SK-N-SH (cell line): ENCODE data around the gene KRTAP5-4. TPM values are rescaled to one million over a fixed set of nuclear protein-coding genes. Genes with fewer than 3 reads are reported as not detected.

ENCODE experiments used
- CTCF ChIA-PET: fragments of 300-600, 350-600 bp; formaldehyde crosslinking; extraction: SDS; loops from one replicate; lab custom pipeline; 2021; lab: Yijun Ruan, JAX
- POLR2A ChIA-PET: fragments of 350-600 bp; sonication (Branson Sonifier 250); formaldehyde crosslinking; extraction: SDS; loops from one replicate; lab custom pipeline; 2020; ENCODE audit warnings: antibody characterized with exemption, inconsistent platforms; lab: Yijun Ruan, JAX
- DNase-seq: peaks from one replicate; pipeline ENCODE4 v3.0.0; 2012
- H2AFZ ChIP-seq: fragments of 200-600 bp; sonication (generic); 2 replicates; pipeline ENCODE4 v1.8.1; 2016; ENCODE audit warnings: antibody characterized with exemption, mild to moderate bottlenecking, low read depth
- H3F3A ChIP-seq: fragments of 200-600 bp; sonication (generic); replicated peaks from 2 replicates; pipeline ENCODE3; 2016; ENCODE audit warnings: antibody characterized with exemption, mild to moderate bottlenecking; ENCODE audit not compliant: insufficient read depth
- H3K27ac ChIP-seq, 2 experiments: fragments of 200-500 bp in 1 of 2; fragments of 200-600 bp in 1 of 2; sonication (Bioruptor generic) in 1 of 2; sonication (generic), shearing (Covaris generic) in 1 of 2; 2 replicates each; pipeline versions ENCODE4 v1.5.1 to v1.6.1; 2014 to 2016; ENCODE audit warnings: low read depth in 2 of 2, inconsistent platforms in 1 of 2, low read length in 1 of 2, mild to moderate bottlenecking in 1 of 2, mixed read lengths in 1 of 2
- H3K27me3 ChIP-seq: fragments of 200-600 bp; sonication (generic), shearing (Covaris generic); 2 replicates; pipeline ENCODE4 v1.6.1; 2016; ENCODE audit warnings: mixed run types; ENCODE audit not compliant: insufficient read depth
- H3K36me3 ChIP-seq, 2 experiments: fragments of 200-500 bp in 1 of 2; fragments of 200-600 bp in 1 of 2; sonication (Bioruptor generic) in 1 of 2; sonication (generic) in 1 of 2; replicated peaks in 1 of 2; 2 replicates each; pipeline versions ENCODE3 to v1.5.1; 2014 to 2016; ENCODE audit warnings: low read length in 1 of 2, mild to moderate bottlenecking in 1 of 2; ENCODE audit not compliant: insufficient read depth in 2 of 2, control insufficient read depth in 1 of 2
- H3K4me1 ChIP-seq, 2 experiments: fragments of 200-500 bp in 1 of 2; fragments of 200-600 bp in 1 of 2; sonication (Bioruptor generic) in 1 of 2; sonication (generic), shearing (Covaris generic) in 1 of 2; 2 replicates each; pipeline versions ENCODE4 v1.5.1 to v1.6.1; 2014 to 2016; ENCODE audit warnings: low read depth in 1 of 2, low read length in 1 of 2, mixed run types in 1 of 2; ENCODE audit not compliant: insufficient read depth in 2 of 2, control insufficient read depth in 1 of 2
- H3K4me2 ChIP-seq: fragments of 200-600 bp; sonication (generic), shearing (Covaris generic); 2 replicates; pipeline ENCODE4 v1.6.1; 2017; ENCODE audit warnings: mixed run types
- H3K4me3 ChIP-seq, 2 experiments: fragments of 200-500 bp in 1 of 2; fragments of 200-600 bp in 1 of 2; sonication (Bioruptor generic) in 1 of 2; sonication (generic), shearing (Covaris generic) in 1 of 2; 2 replicates each; pipeline versions ENCODE4 v1.5.1 to v1.8.1; 2014 to 2016; ENCODE audit warnings: low read depth in 2 of 2, inconsistent platforms in 1 of 2, low read length in 1 of 2, mild to moderate bottlenecking in 1 of 2, mixed read lengths in 1 of 2, moderate library complexity in 1 of 2
- H3K79me2 ChIP-seq: fragments of 200-600 bp; sonication (generic); 2 replicates; pipeline ENCODE4 v1.8.1; 2017; ENCODE audit warnings: mild to moderate bottlenecking; ENCODE audit not compliant: insufficient read depth
- H3K9ac ChIP-seq: fragments of 200-600 bp; sonication (generic); 2 replicates; pipeline ENCODE4 v1.6.1; 2017; ENCODE audit warnings: mixed run types
- H3K9me2 ChIP-seq: fragments of 200-600 bp; sonication (generic); 2 replicates; pipeline ENCODE4 v1.6.1; 2017; ENCODE audit warnings: mixed run types
- H3K9me3 ChIP-seq: fragments of 200-600 bp; sonication (generic); 2 replicates; pipeline ENCODE4 v1.6.1; 2017; ENCODE audit warnings: mixed run types, mild to moderate bottlenecking, moderate library complexity
- H4K20me1 ChIP-seq: fragments of 200-600 bp; sonication (generic); 2 replicates; pipeline ENCODE4 v1.6.1; 2017; ENCODE audit warnings: mild to moderate bottlenecking, mixed run types; ENCODE audit not compliant: insufficient read depth
- CTCF ChIP-seq: fragments of 200-600 bp; sonication (generic); IDR thresholded peaks from 2 replicates; pipeline ENCODE4 v1.6.1; 2017; ENCODE audit warnings: antibody characterized with exemption, mild to moderate bottlenecking, moderate library complexity
- ELF1 ChIP-seq: IDR thresholded peaks from 2 replicates; pipeline ENCODE4 v1.4.0; 2012
- FOSL2 ChIP-seq: IDR thresholded peaks from 2 replicates; pipeline ENCODE4 v1.4.0; 2012; ENCODE audit warnings: low read depth, mild to moderate bottlenecking, moderate library complexity, borderline replicate concordance
- FOXJ3 ChIP-seq: sonication (generic); formaldehyde crosslinking; IDR thresholded peaks from 2 replicates; pipeline ENCODE4 v1.5.1; 2020; ENCODE audit warnings: mild to moderate bottlenecking, missing genetic modification reagents
- GATA2 ChIP-seq: sonication (generic); formaldehyde crosslinking; IDR thresholded peaks from 2 replicates; pipeline ENCODE4 v1.5.0; 2020; ENCODE audit warnings: mild to moderate bottlenecking, missing genetic modification reagents
- JUND ChIP-seq: IDR thresholded peaks from 2 replicates; pipeline ENCODE4 v1.4.0; 2012
- MAX ChIP-seq: IDR thresholded peaks from 2 replicates; pipeline ENCODE4 v1.4.0; 2012; ENCODE audit warnings: low read depth
- MEF2A ChIP-seq: IDR thresholded peaks from 2 replicates; pipeline ENCODE4 v1.4.0; 2012; ENCODE audit warnings: low read depth, borderline replicate concordance
- MXI1 ChIP-seq: IDR thresholded peaks from 2 replicates; pipeline ENCODE4 v1.6.1; 2012; ENCODE audit warnings: mild to moderate bottlenecking, low read depth, low read length, improper control_type of control experiment
- NFIC ChIP-seq: IDR thresholded peaks from 2 replicates; pipeline ENCODE4 v1.4.0; 2012; ENCODE audit warnings: borderline replicate concordance
- PBX3 ChIP-seq: IDR thresholded peaks from 2 replicates; pipeline ENCODE4; 2012
- RAD21 ChIP-seq: IDR thresholded peaks from 2 replicates; pipeline ENCODE4 v1.6.1; 2012; ENCODE audit warnings: mild to moderate bottlenecking, low read length
- RCOR1 ChIP-seq: fragments of 150-350 bp; IDR thresholded peaks from 2 replicates; pipeline ENCODE4 v1.6.1; 2017; ENCODE audit warnings: antibody characterized with exemption, low read length
- REST ChIP-seq: IDR thresholded peaks from 2 replicates; pipeline ENCODE4 v1.6.1; 2012; ENCODE audit warnings: mild to moderate bottlenecking, low read depth, low read length, moderate library complexity
- SIN3A ChIP-seq: IDR thresholded peaks from 2 replicates; pipeline ENCODE4 v1.6.1; 2012; ENCODE audit warnings: low read depth, mild to moderate bottlenecking, low read length, moderate library complexity, borderline replicate concordance
- SMC3 ChIP-seq: IDR thresholded peaks from 2 replicates; pipeline ENCODE4 v1.6.1; 2012; ENCODE audit warnings: low read depth, low read length, improper control_type of control experiment
- TAF1 ChIP-seq: IDR thresholded peaks from 2 replicates; pipeline ENCODE4 v1.6.1; 2012; ENCODE audit warnings: low read depth, mild to moderate bottlenecking, low read length, moderate library complexity, borderline replicate concordance
- TCF12 ChIP-seq: IDR thresholded peaks from 2 replicates; pipeline ENCODE4 v1.4.0; 2012
- YY1 ChIP-seq: IDR thresholded peaks from 2 replicates; pipeline ENCODE4 v1.4.0; 2012; ENCODE audit warnings: low read depth, mild to moderate bottlenecking
- ZBTB33 ChIP-seq: IDR thresholded peaks from 2 replicates; pipeline ENCODE4 v1.4.0; 2012; ENCODE audit warnings: low read depth, borderline replicate concordance
- WGBS: methylation state at CpG from one replicate; pipeline ENCODE4 v1.1.6; 2017; ENCODE audit warnings: low lambda C conversion rate; 5-methylcytosine and 5-hydroxymethylcytosine counted together
- polyA plus RNA-seq, 3 experiments: library from polyadenylated mRNA; depleted of rRNA; stranded (reverse); fragments of >200 nt; gene quantifications; 2 replicates each; pipeline ENCODE4 v1.2.3, GENCODE V29; 2012

Gene KRTAP5-4
- polyA plus RNA-seq, 1 of the 3 experiments (the other 2 are of a cell fraction) = not detected

GRCh38 chr11:1629326-1630185, 7.6 kb upstream of the KRTAP5-4 start, which contains the start of gene KRTAP5-5:
Gene KRTAP5-5, plus strand, starts transcription at chr11:1629775. Its CDS starts 66 bp downstream, at chr11:1629841.
- Histone ChIP-seq H3K4me3 (peak within 1 kb of the TSS in 1 of 2 experiments; percentile 35; a peak in 1 of 4 replicates), H3K4me1 (peaks cover 0 to 11% of the 10 kb centered on the region in 2 experiments; a peak in 1 of 4 replicates), H3K27ac (no peak within 1 kb of the TSS), H3K9me3 (no peaks in the 10 kb centered on the region), H3K9me2 (no peaks in the 10 kb centered on the region), H4K20me1 (no peaks in the 10 kb centered on the region), H3F3A (no peaks in the 10 kb centered on the region), H2AFZ (no peak within 1 kb of the TSS; the same call in 1 of the 2 replicates), H3K79me2 (no peaks in the 10 kb centered on the region), H3K36me3 (no peaks in the 10 kb centered on the region), H3K4me2 (no peak within 1 kb of the TSS), H3K27me3 (peaks cover 19% of the 10 kb centered on the region; the same call in 1 of the 2 replicates), H3K9ac (no peak within 1 kb of the TSS)
- DNase-seq = no peak
- no peak for TF ChIP-seq REST
- no peak for TF ChIP-seq RAD21
- TF ChIP-seq YY1 = no peak
- no peak for TF ChIP-seq RCOR1
- TF ChIP-seq MEF2A = no peak
- TF ChIP-seq MXI1 = no peak
- TF ChIP-seq MAX = no peak
- TF ChIP-seq ELF1 = no peak
- TF ChIP-seq GATA2 = no peak
- no peak for TF ChIP-seq JUND
- no peak for TF ChIP-seq PBX3
- TF ChIP-seq SMC3 = no peak
- no peak for TF ChIP-seq FOSL2
- TF ChIP-seq FOXJ3 (CRISPR knock-in tag) = no peak
- no peak for TF ChIP-seq SIN3A
- TF ChIP-seq CTCF = no peak
- TF ChIP-seq NFIC = no peak
- TF ChIP-seq TAF1 = no peak
- TF ChIP-seq TCF12 = no peak
- no peak for TF ChIP-seq ZBTB33
- CTCF ChIA-PET = interaction anchor here (0.7 to 4.7 kb wide), 20 partner anchors 8 to 224 kb away, joined by 3 to 49 read pairs (median 6); partner anchors contain the start of gene KRTAP5-2
- 71% methylated on average over 16 of the region's 26 CpGs for whole genome bisulfite sequencing
- POLR2A ChIA-PET = no interaction called here
